HCT116 (cell line): ENCODE data around the gene FABP3.

Experiments
- CTCF ChIP-seq, 3 experiments: fragments of 200-600 bp in 1 of 3; sonication (generic) in 1 of 3; IDR thresholded peaks in 2 of 3; conservative IDR thresholded peaks in 1 of 3; 2 replicates each; pipeline ENCODE4 v1.5.1; 2012 to 2017; ENCODE audit warnings: low read depth in 2 of 3, low read length in 2 of 3, antibody characterized with exemption in 1 of 3, borderline replicate concordance in 1 of 3, control low read depth in 1 of 3, mild to moderate bottlenecking in 1 of 3, mixed read lengths in 1 of 3, mixed run types in 1 of 3, moderate library complexity in 1 of 3; ENCODE audit not compliant: insufficient read depth in 1 of 3
- MAX ChIP-seq: IDR thresholded peaks from 2 replicates; pipeline ENCODE4 v1.6.1; 2012
- POLR2A ChIP-seq: IDR thresholded peaks from 2 replicates; pipeline ENCODE4 v1.7.0; 2011; ENCODE audit warnings: borderline replicate concordance; ENCODE audit not compliant: insufficient read depth, insufficient read length; ENCODE audit errors: extremely low read depth
- POLR2AphosphoS5 ChIP-seq: IDR thresholded peaks from 2 replicates; pipeline ENCODE4 v1.6.1; 2011; ENCODE audit warnings: mild to moderate bottlenecking, low read depth, low read length, moderate library complexity

DNA sequence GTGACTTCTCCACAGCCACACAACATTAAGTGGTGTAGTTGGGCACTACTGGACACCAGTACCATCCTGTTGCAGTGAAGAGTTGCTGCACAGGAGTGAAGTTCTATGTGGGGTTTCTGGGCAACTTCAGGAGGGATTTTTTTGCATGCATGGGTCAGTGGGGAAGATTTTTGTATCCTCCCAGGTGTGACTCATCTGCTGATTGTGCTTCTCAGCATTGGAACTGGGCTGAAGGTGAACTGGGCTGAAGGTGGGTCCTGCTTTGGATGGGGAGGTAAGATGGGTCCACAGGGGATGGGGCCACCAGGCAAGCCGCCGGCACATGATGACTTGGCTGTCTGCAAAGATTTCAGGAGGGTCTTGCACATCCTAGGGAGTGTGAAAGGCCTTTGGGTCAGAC lies 42.8 kb upstream of the FABP3 start:
- no peak for TF ChIP-seq POLR2A
- no peak for TF ChIP-seq CTCF (IDR thresholded peaks at IDR 0.05 in 2 of 3, conservative IDR thresholded peaks at IDR 0.05 in 1 of 3; ENCODE audit: borderline replicate concordance in 1 of 3, insufficient read depth in 1 of 3, low read depth in 2 of 3, low read length in 2 of 3)
- TF ChIP-seq POLR2AphosphoS5, result no peak
- TF ChIP-seq MAX, result no peak
